HG02885 (cell line): ENCODE measurements around the gene SHISAL2A.

Experiments
- ATAC-seq: cut with Tn5 transposase; IDR thresholded peaks from one replicate; pipeline ENCODE4 v1.9.1; 2021; ENCODE audit warnings: mild to moderate bottlenecking; ENCODE audit not compliant: unreplicated experiment, poor library complexity

SHISAL2A gene

GRCh38 chr1:52615489-52616042 is 17.4 kb upstream of the SHISAL2A start:
- no peak for ATAC-seq

DNA sequence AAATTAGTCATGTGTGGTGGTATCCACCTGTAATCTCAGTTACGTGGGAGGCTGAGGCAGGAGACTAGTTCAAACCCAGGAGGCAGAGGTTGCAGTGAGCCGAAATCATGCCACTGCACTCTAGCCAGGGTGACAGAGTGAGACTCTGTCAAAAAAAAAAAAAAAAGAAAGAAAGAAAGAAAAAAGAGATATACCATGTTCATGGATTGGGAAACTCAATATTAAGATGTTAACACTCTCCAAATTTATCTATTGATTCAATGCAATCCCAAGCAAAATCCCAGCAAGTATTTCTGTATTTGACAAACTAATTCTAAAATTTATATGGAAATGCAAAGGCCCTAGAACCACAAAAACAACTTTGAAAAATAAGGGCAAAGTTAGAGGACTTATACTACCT is 11.0 kb upstream of the SHISAL2A start:
- no peak for ATAC-seq

DNA sequence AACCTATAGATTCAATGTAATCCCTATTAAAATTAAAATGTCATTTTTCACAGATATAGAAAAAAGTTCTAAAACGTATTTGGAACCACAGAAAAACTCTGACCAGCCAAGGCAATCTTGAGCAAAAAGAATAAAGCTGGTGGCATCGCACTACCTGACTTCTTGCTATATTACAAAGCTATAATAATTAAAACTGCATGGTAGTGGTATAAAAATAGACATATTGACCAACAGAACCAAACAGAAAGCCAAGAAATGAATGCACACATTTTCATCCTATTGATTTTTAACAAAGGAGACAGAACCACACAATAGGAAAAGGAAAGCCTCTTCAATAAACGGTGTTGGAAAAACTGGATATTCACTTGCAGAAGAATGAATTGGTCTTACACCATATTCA is 9.2 kb upstream of the SHISAL2A start:
- no peak for ATAC-seq

- ATAC-seq = no peak
These were observed 5.9 kb upstream of the SHISAL2A start for GRCh38 chr1:52627028-52627427.

DNA sequence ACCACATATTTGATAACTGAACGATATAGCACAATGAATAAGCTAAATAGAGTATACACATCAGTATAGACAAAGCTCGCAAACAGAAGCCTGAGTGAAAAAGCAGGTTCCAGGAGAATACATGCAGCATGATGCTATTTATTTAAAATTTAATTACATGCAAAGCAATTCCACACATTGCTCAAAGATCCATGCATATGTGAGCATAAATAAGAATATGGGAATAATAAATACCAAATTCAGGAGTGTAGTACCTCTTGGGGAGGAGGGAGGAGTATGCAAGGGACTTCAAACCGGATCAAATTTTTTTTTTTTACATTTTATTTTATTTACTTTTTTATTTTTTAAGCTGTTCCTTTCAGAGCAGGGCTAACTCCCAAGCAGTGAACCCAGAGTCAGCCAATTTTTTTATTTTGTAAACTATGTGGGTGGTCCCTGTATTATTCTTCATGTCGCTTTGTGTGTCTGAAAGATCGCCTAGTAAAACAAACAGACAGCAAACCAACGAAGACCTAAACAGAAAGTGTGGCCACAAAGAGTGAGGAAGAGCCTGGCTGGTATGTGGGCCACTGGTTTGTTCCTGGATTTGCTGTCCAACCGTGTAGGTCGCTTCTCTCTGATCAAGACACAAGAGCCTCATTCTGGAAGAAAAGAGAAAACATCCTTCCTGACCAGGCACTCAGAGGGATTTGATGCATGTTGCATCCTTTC is 4.2 kb upstream of the SHISAL2A start:
- no peak for ATAC-seq

DNA sequence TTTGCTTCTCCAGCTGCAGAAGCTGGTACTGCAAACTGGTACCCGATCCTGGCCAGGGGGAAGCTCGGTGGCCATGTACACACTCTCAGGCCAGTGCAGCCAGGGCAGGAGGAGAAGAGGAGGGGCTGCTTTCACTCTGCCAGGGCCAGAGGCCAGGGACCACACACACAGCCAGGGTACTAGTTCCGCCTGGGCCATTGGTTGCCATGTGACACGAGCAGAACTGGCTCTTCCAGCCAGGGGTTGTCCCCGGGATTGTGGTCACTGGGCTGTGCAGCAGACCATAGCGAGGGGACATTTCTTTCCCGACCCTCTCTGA is 3.7 kb upstream of the SHISAL2A start:
- no peak for ATAC-seq

DNA sequence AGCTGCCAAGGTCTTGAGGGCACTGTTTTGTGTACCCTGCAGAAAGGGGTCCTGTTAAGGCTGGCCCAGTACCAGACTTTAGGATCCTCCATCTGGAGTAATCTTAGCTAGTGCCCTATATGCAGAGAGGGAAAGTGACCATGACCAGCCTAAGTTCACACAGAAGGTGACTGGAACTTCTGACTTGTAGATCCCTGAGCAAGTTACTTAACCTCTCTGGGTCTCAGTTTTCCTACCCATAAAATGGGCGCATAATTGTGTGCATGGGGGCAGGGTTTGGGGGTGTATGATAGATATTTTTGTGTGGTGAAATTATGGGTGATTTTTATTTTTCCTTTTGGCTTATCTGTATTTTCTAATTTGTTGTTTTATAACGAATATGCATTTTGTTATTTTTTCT is 3.3 kb upstream of the SHISAL2A start:
- no peak for ATAC-seq

- ATAC-seq = no peak
These were observed 1.1 kb upstream of the SHISAL2A start for GRCh38 chr1:52631759-52632331.

- no peak for ATAC-seq
These were observed 355 bp downstream of the SHISAL2A start for GRCh38 chr1:52633291-52633754.

GRCh38 chr1:52634111-52634510 is 1.1 kb downstream of the SHISAL2A start:
- ATAC-seq = no peak

DNA sequence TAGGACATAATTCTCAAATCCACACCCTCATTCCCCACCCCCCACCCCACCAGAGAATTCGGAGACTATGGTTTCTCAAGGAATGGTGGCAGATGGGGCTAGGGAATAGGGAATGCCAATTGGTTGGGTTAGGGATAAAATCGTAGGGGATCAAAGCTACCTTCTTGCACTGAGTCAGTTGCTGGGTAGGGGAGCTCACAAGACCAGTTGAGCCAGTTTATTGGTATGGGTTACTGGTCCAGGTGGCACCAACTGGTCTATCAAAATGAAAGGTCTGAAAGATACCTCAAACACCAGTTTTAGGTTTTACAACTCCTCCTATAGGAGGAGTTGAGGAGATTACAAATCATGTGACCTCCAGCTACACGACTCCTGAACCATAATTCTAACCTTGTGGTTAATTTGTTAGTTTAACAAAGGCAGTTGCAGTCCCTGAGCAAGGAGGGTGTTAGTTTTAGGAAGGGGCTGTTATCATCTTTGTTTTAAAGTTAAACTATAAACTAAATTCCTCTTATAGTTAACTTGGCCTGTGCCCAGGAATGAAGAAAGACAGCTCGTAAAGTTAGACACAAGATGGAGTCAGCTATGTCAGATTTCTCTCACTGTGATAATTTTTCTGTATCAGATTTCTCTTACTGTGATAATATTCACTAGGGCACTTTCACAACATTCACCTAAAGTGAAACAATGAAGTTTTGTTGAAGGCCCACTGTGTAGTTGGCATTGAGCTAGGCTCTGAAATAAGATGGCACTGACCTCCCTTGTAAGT is 2.5 kb downstream of the SHISAL2A start:
- ATAC-seq = no peak

- ATAC-seq = peak; percentile 80
These were observed 4.0 kb downstream of the SHISAL2A start for GRCh38 chr1:52636721-52637695.

- ATAC-seq = no peak
These were observed 5.0 kb downstream of the SHISAL2A start for GRCh38 chr1:52637946-52638345.

- no peak for ATAC-seq
These were observed 7.7 kb downstream of the SHISAL2A start for GRCh38 chr1:52640697-52641096.

DNA sequence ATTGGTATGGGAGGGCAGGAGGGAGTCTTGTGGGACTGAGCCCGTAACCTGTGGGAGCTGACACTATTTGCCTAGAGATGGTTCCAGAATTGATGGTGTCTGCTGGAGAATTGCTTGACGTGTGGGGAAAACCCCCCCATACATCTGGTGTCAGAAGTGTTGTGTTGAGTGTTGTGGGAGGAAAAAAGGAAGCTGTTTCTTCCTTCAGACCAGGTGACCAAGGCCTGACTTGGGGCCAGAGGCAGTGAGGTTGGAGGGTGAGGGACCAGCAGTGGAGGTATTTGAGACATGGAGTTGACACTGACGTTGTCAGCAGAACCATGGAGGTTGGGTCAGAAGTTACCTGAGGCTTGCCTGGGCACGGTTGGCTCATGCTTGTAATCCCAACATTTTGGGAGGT is 8.3 kb downstream of the SHISAL2A start:
- no peak for ATAC-seq

DNA sequence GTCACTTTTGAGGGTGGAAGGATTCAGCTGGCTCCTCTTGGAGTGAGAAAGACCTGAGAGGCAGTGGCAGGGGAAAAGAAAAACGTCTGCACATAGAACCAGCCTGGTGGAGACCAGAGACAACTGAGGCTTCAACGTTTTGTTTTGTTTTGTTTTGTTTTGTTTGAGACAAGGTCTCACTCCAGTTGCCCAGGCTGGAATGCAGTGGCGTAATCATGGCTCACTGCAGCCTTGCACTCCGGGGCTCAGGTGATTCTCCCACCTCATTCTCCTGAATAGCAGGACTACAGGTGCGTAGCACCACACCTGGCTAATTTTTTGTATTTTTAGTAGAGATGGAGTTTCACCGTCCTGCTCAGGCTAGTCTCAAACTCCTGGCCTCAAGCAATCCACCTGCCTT is 12.3 kb downstream of the SHISAL2A start:
- no peak for ATAC-seq

- ATAC-seq = no peak
These were observed 18.9 kb downstream of the SHISAL2A start for GRCh38 chr1:52651904-52652303.

GRCh38 chr1:52653207-52653849 is 20.4 kb downstream of the SHISAL2A start:
- ATAC-seq = no peak

DNA sequence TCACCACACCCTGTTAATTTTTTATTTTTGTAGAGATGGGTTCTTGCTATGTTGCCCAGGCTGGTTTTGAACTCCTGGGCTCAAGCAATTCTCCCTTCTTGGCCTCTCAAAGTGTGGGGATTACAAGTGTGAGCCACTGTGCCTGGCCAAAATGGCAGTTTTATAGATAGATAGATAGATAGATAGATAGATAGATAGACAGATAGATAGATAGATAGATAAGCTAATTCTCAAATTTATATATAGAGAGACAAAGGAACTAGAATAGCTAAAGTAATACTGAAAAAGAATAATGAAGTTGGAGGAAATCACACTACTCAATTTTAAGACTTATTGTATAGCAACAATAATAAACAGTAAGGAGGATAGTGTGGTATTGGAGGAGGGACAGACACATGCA is 21.1 kb downstream of the SHISAL2A start:
- no peak for ATAC-seq

GRCh38 chr1:52657702-52658101 is 24.7 kb downstream of the SHISAL2A start:
- ATAC-seq = no peak
